HK-2 (cell line): ENCODE measurements around the gene TBL3.
A peak's percentile ranks its signal among the peaks of the same experiment; 100 is the strongest.

Experiments
- DNase-seq: peaks from one replicate; pipeline ENCODE4 v3.0.0-alpha.2; 2018; ENCODE audit not compliant: unreplicated experiment

TBL3 gene

GRCh38 chr16:2015117-2015946, 43.5 kb downstream of the TBL3 start:
- DNase-seq, result no peak

GRCh38 chr16:2015947-2016208, 44.0 kb downstream of the TBL3 start:
- DNase-seq, result no peak

GRCh38 chr16:2016407-2016922, 44.6 kb downstream of the TBL3 start:
- no peak for DNase-seq

- no peak for DNase-seq
Observed at GRCh38 chr16:2019518-2019920, 47.7 kb downstream of the TBL3 start, which contains the start of gene NPW. Gene NPW, plus strand, starts transcription at chr16:2019785.

GRCh38 chr16:2019921-2020831, 48.3 kb downstream of the TBL3 start:
- DNase-seq, result no peak

GRCh38 chr16:2022723-2023091, 50.9 kb downstream of the TBL3 start:
- peak; percentile 74 for DNase-seq

- DNase-seq, result peak; percentile 91
Observed at GRCh38 chr16:2023092-2024031, 51.5 kb downstream of the TBL3 start.

- DNase-seq, result no peak
Observed at GRCh38 chr16:2024032-2024420, 52.2 kb downstream of the TBL3 start.

GRCh38 chr16:2025251-2025650, 53.4 kb downstream of the TBL3 start:
- DNase-seq, result no peak

- DNase-seq, result no peak
Observed at GRCh38 chr16:2025878-2026460, 54.1 kb downstream of the TBL3 start.

GRCh38 chr16:2026461-2027023, 54.7 kb downstream of the TBL3 start, which contains the start of gene NHERF2:
Gene NHERF2, plus strand, starts transcription at chr16:2026902. Its CDS starts 104 bp downstream, at chr16:2027006.
- DNase-seq, result peak; percentile 34

- peak; percentile 35 for DNase-seq
Observed at GRCh38 chr16:2027024-2028010, 55.5 kb downstream of the TBL3 start.

- no peak for DNase-seq
Observed at GRCh38 chr16:2028146-2028545, 56.3 kb downstream of the TBL3 start.

GRCh38 chr16:2028620-2029220, 56.9 kb downstream of the TBL3 start:
- no peak for DNase-seq

- DNase-seq, result no peak
Observed at GRCh38 chr16:2029350-2029749, 57.5 kb downstream of the TBL3 start.

- DNase-seq, result no peak
Observed at GRCh38 chr16:2030036-2030435, 58.2 kb downstream of the TBL3 start.

GRCh38 chr16:2031081-2031577, 59.3 kb downstream of the TBL3 start:
- DNase-seq, result no peak
